MV-4-11 (cell line): Measurements from ENCODE around the gene VPS13D.
"Not testable (repeated sequence)": the region's sequence is repeated elsewhere in the genome, so short reads cannot be mapped to it uniquely, and the experiment has no call there.

Experiments
- DNase-seq: peaks from one replicate; lab custom pipeline; 2025; lab: John Stamatoyannopoulos, UW

Gene VPS13D

GRCh38 chr1:12470916-12471315 lies 241.1 kb downstream of the VPS13D start:
- DNase-seq = not testable (repeated sequence)

DNA sequence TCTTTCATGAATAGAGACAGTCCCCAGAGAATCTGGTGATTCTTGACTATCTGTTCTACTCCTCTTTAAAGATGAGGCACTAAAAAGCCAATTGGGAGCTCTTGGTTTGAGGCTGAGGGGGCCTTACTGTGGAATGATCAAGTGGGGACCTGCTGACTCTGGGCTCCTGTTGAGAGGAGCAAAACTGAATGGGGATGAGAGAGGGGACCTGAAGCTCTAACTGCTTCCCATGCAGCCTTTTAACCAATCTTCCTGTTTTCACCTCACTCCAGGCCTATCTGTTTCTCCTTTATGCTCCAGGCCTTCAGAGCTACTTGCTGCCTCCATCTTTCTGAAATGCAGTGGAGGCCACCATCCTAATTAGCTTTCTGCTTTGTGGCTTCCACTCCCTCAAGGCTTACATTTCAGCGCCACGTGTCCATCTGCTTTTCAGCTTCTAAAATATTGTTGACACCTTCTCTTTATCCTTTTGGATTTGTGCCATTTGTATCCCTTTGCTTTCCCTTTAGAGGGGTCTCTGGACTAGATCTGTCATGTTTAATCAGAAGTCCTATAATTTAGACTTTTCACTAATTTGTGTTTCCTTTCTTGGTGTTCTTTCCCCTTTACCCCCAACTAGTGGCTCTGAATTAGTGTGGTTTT lies 242.4 kb downstream of the VPS13D start:
- DNase-seq = no peak

DNA sequence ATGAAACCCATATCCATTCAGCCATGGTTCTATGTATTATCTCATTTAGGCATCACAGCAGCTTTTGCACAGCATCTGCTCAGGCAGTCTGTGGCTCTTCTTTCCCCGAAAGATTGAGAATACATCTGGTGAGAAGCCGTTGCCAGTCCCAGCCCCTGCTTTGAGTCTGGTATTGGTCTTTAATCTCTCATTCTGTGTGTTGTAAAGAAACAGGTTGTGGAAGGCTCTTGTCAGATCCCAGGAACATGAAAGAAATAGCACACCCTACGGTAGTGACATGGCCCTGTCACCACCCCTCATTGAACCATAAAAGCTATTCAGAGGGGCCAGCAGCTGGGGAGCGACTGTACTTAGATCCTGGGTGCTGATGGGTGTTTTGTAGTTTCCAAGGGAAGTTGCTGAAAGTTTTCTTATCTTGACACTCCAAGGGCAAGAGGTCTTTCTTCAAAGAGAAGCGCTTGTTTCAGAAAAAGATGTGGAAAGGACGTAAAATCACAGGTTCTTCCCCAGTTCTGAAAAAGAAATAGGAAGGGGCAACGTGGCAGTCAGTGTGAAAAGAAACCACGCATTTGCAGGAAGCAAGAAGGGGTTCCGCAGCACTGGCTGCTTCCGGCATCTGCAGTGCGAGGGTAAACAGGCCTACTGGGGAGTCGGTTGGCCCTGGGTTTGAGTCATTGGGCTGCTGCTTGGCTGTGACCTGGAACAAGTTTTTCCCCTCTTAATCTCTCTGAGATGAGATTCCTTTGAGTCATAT lies 243.1 kb downstream of the VPS13D start:
- DNase-seq = no peak

DNA sequence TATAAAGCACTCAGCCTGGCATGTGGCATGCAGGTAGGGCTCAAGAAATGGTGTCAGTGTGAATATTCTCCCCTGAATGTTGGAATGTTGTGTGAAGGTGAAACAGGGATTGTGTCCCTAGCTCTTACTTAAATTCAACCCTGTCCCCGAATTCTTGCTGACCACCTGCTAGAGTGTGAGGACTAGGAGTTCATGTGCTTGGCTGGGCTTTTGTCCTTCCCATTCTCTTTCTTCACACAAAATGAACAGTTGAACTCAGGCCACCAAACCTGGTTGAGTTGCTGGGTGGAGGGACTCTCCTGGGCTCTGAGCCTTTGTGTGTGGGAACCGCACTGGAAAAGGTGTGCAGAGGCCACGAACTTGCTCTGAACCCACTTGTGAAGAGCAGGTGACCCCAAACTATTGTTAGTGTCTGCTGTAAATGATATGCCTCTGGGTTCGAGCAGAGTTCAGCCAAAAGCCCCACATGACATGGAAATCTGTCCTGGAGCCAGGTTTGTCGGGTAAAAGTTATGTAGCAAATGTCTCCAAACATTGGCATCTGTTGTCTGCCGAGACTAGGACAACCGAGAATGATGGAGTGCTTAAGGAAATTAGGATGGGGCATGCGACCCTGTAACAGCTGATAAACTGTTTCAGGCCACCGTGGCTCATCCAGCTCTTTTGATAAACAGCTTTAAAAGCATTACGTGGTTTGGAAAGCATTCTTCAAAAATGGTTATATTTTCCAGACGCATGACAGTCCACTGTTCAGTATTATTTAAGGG lies 243.9 kb downstream of the VPS13D start:
- DNase-seq = no peak

DNA sequence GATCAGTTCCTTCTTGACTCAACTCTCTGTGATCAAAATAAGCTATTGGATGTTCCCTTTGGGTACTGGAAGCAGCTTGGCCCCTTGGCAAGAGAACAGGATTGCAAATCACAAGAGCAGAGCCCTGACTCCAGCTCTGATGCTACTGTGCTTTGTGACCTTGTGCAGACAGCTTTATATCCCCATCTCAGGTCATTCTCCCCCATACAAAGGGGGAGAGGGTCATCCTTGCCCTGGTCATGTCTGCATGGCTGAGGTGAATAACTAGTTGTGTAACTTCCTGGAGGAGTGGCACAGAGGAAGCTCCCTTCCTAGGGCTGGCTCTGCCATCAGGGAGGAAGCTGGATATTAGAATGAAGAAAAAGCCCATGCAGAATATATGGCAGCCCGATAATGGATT lies 245.3 kb downstream of the VPS13D start:
- DNase-seq = peak; percentile 34

GRCh38 chr1:12475530-12475934 lies 245.7 kb downstream of the VPS13D start:
- DNase-seq = no peak

- DNase-seq = peak; percentile 2
These were observed 246.1 kb downstream of the VPS13D start for GRCh38 chr1:12475947-12476346.

DNA sequence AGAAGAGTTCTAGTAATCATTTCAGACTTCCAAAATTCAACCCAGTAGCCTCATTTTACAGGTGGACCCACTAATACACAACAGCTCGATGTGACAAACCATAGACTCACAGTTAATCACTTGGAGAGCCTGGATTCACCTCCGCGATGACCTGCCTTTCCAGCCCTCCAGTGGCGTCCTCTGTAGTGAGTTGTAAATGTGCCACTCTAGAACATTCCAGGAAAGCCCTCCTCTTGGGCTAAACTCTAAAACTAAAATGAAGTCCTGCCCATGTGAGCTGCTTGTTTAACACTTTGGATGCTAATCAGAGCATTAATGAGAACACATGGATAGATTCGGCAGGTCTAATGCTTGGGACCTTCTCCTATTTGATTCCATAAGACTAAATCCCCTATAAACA lies 247.5 kb downstream of the VPS13D start:
- DNase-seq = no peak

- DNase-seq = peak; percentile 31
These were observed 248.2 kb downstream of the VPS13D start for GRCh38 chr1:12477936-12478611.

GRCh38 chr1:12478612-12478985 lies 248.8 kb downstream of the VPS13D start:
- no peak for DNase-seq

DNA sequence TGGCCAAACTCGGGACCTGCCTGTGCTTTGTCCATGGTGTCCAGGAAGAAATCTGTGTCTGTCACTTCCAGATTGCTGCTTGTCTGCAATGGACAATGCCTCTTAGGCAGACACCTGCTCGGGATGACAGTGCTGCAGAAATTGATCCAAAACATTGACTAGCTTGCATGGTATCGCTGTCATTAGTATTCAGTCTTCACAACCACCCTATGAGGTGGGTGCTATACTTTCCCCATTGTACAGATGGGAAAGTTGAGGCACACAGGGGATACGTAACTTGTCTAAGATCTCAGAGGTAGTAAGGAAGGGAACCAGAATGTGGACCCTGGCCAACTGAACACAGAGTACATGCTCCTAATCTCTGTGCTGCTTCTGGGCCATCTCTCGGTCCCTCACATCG lies 249.5 kb downstream of the VPS13D start:
- no peak for DNase-seq

DNA sequence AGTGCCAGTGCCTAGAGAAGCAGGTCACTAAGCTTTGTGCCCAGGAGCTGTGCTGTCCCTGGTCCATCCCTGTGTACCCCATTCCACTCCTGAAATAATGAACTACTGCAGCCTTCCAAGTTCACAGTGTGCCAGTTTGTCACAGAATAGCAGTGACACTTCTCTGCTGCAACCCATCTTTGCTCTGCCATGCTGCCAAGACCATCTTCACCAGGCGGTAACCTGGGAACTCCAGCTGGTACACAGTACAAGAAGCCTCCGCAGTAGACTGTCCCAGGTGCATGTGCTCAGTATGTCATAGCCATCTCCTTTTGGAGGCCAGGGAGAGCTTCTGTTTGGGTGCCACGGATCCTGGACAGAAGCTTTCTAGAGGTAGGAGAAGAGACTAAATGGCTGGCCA lies 250.2 kb downstream of the VPS13D start:
- DNase-seq = no peak

GRCh38 chr1:12480748-12481362 lies 251.0 kb downstream of the VPS13D start:
- DNase-seq = peak; percentile 54

GRCh38 chr1:12481928-12482327 lies 252.1 kb downstream of the VPS13D start:
- no peak for DNase-seq

GRCh38 chr1:12482988-12483387 lies 253.2 kb downstream of the VPS13D start:
- DNase-seq = no peak

- DNase-seq = no peak
These were observed 255.6 kb downstream of the VPS13D start for GRCh38 chr1:12485231-12486058.

- no peak for DNase-seq
These were observed 256.2 kb downstream of the VPS13D start for GRCh38 chr1:12486059-12486341.

DNA sequence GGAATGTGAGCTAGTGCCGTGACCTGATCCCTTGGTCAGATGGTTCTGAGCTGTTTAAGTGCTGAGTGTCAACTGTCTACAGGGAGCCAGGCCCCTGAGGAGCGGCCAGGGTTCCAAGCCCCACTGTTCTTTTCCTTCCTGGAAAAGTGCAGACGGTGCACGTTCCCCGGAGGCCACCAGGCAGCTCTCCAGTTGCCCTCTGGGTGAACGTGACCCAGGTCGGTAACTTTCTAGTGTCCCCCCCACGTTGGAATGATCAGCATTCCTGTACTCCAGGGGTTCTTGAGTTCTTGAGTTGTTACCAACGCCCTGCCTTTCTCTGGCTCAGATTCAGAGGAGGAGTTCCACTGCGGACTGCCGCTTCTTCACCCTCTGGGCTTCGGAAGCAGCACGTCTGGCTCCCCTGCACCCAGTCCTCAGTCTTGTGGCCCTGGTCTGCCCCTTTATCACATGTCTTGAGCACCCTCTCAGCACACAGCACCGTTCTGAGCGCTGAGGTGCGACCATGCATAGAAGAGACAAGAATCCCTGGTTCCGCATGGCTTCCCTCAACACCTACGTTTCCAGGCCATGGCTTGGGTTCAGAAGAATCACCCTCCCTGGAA lies 256.7 kb downstream of the VPS13D start:
- DNase-seq = no peak

DNA sequence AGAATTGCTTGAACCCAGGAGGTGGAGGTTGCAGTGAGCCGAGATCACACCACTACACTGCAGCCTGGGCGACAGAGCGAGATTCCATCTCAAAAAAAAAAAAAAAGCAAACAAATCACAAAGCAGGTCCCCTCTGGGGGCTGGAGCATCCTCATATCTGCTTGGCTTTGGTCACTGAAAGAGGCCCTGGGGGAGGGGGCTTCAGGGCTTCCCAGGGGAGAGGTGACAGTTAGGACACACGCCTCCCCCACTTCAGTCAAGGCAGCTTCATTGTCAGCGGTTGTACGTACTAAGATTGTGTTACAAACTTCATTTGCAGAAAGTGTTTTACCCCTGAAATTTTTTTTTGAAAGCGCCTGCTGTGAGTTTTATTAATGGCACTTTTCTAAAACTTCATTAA lies 257.7 kb downstream of the VPS13D start:
- no peak for DNase-seq

DNA sequence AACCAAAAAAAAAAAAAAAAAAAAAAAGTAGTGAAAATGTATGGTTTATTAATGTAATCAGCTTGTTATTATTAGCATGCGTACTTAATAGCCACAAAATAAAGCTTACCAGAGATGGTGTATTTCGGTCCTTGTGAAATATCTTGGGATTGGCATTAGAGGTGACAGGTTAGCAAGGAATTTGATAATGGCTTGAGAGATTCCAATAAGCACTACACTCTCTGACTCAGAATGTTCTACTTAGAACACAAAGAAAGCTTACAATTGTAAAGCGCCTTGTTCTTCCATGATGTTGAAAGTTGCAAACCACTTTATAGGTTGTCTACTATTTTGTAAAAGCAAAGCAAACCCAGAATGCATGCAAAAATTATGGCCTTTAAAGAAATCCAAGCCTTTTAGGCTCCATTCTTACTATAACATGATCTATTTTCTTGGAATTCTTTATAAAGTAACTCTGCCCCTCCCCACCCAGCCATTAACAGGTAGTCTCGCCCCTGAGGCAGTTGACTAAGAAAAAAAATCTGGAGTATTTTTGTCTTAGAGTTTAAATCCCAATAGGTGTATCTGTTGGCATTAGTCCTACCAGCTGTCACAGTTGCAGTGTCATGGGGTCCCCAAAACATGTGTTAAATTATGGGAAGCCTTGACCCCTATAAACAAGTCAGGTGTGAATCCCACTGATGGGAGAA lies 259.0 kb downstream of the VPS13D start:
- DNase-seq = no peak
